ENCODE results near the gene DUOXA2. TPM values are rescaled to one million over a fixed set of nuclear protein-coding genes. Genes with fewer than 3 reads are reported as not detected.

DUOXA2 gene
- polyA plus RNA-seq, 1 donor from 2014 or later = not detected

GRCh38 chr15:45106002-45106790 is 7.9 kb upstream of the DUOXA2 start:
- no peaks in the 10 kb centered on the region for H3K4me1 Mint-ChIP-seq
- H3K27ac Mint-ChIP-seq = no peak overlapping the region
- peak overlapping the region in 1 of 4 donors; percentile 87 for H3K4me3 Mint-ChIP-seq
- H3K36me3 Mint-ChIP-seq = no peaks in the 10 kb centered on the region
- peaks cover 32% of the 10 kb centered on the region for H3K27me3 Mint-ChIP-seq
- H3K9me3 Mint-ChIP-seq = no peaks in the 10 kb centered on the region

DNA sequence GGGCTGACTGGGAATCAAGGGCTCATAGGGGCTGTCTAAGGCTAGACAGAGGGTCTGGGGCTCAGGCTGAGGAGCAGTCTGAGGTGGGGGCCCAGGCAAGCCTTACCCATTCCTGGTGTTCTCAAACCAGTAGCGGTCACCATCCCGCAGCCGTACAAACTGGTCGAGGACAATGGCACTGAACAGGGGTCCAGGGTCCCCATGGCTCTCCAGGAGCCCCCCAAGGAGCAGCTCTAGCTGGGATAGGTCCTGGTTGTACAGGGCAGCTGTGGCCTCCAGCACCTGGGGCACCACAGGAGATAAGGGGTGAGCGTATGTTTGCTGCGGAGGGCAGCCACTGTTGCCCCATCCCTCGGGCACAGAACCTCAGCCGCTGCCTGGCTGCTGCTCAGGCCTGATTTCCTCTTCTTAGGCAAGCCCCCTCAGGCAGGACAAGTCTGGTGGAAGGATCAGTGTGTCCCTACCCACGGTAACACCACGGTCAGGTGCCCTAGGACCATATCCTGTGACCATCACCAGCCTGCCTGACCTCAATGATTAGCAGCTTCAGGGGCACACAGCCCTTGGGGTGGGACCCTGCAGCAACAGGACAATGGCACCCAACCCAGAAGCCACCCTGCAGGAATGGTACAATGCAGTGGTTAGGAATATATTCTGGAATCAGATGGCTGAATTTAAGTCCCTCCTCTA is 6.0 kb upstream of the DUOXA2 start:
- Mint-ChIP-seq H3K4me3 (no peak overlapping the region), H3K4me1 (peaks cover 0 to 6% (median 5%) of the 10 kb centered on the region in 3 donors), H3K27me3 (peaks cover 35% of the 10 kb centered on the region)

DNA sequence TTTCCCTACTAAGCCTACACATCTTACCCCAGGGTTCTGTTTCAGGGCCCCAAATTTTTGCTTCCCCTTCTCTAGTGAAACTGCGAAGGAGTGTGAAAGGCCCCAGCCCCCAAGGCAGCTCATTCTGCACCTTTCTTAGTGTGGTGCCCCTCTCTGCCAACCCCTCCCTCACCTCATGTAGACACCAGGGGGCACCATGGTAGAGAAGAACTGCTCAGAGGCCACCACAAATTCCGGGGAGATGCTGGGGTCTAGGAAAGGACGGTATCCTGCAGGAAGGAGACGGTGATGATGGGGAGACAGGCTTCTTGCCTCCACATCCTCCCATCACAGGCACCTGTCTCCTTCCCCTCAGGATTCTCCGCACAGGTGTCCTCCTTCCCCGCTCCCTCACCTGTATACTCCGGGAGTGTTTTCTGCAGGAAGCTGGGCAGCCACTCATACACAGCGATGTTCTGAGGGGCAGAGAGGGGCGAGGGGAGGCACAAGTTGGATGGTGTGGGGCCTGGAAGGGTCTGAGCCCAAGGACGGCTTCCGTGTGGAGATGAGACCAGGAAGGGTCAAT is 3.8 kb upstream of the DUOXA2 start:
- Mint-ChIP-seq H3K4me3 (no peak overlapping the region), H3K27ac (no peak overlapping the region), H3K9me3 (no peaks in the 10 kb centered on the region)

More for the DNA sequence above, 6.0 kb upstream of the DUOXA2 start:
- peak overlapping the region in 1 of 3 donors; percentile 16 for H3K27ac Mint-ChIP-seq
- H3K36me3 Mint-ChIP-seq = no peaks in the 10 kb centered on the region
- no peaks in the 10 kb centered on the region for H3K9me3 Mint-ChIP-seq

DNA sequence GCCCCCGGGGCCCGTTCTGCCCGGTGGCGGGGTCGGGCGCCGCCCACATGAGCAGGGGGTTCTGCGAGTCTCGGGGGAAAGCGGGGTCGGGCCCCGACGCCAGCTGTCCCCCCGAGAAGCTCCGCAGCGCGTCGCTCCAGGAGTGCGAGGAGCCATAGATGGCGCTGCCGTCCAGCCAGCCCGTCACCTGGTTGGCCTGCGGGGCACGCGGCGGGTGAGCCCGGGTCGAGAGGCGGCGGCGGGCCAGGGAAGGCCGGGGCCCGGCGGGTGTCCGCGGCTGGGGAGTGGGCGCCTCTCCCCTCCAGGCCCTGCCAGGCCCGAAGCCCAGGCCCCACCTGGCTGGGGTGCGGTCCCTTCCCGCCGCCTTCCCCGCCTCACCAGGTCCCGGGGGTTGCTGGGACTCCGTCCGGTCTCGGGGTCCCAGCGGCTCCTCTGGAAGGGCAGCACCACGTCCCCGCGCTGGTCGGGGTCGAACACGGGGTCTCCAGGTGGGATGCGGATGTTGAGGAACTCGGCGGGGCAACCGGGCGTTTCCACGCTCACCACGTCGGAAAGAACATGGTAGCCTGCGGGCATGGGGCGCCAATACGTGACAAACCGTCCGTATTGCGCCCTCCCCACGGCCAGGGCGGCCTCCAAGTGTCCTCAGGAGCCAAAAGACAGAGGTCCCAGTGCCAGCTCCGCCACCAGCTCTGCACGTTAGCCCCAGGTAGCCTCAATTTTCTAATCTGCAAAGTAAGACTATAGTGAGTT is 2.6 kb upstream of the DUOXA2 start:
- Mint-ChIP-seq H3K9me3 (no peaks in the 10 kb centered on the region), H3K36me3 (no peaks in the 10 kb centered on the region), H3K27ac (peak overlapping the region in 1 of 3 donors; percentile 74), H3K27me3 (peaks cover 63% of the 10 kb centered on the region), H3K4me1 (peaks cover 13 to 26% (median 14%) of the 10 kb centered on the region in 3 donors), H3K4me3 (peak overlapping the region; percentile 30 to 91 (median 50))

More for the DNA sequence above, 3.8 kb upstream of the DUOXA2 start:
- no peaks in the 10 kb centered on the region for H3K36me3 Mint-ChIP-seq
- peaks cover 57% of the 10 kb centered on the region for H3K27me3 Mint-ChIP-seq
- H3K4me1 Mint-ChIP-seq = peaks cover 10 to 22% (median 12%) of the 10 kb centered on the region in 3 donors

- Mint-ChIP-seq H3K27ac (peak overlapping the region in 1 of 3 donors; percentile 74), H3K9me3 (no peaks in the 10 kb centered on the region)
These were observed 2.0 kb upstream of the DUOXA2 start for GRCh38 chr15:45112143-45112590.

DNA sequence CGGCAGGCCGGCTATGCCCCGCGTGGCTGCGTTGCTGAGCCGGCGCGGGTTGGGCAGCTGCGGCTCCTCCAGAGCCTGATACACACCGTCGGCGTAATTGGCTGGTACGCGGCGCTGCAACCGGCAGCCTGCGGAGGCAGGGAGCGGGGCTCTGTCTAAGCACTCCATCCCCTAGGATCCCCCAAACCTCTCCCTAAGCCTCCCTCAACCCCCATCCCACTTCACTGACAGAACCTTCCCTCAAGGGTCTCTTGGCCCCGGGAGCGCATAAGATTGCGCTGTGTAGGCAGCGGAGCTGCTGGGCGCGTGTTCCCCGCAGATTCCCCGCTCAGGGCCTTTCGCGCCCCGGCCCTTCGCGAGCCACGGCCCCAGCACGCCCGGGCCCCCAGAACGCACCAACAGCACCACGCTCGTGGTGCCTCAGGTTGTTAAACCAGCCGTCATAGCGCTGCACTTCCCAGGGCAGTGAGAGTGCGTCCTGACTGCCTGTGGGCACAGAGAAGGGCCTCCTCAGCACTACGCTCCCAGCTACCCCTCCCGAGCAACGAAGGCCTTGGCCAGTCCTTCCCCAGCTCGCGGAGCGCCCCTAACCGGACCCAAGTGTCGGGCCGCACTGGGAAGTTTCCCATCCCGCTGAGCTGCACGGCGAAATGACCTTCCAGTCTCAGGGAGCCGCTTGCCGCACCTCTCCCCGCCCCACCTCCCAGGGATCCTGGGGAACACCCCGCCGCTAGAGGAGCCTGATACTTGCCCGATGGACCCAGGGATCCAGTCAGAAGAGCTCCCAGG is 1.3 kb upstream of the DUOXA2 start:
- H3K36me3 Mint-ChIP-seq = no peaks in the 10 kb centered on the region
- peak overlapping the region; percentile 30 to 91 (median 60) for H3K4me3 Mint-ChIP-seq
- H3K4me1 Mint-ChIP-seq = peaks cover 15 to 33% (median 17%) of the 10 kb centered on the region in 3 donors
- H3K27me3 Mint-ChIP-seq = peaks cover 72% of the 10 kb centered on the region
- no peaks in the 10 kb centered on the region for H3K9me3 Mint-ChIP-seq
- H3K27ac Mint-ChIP-seq = no peak overlapping the region

More at GRCh38 chr15:45112143-45112590, 2.0 kb upstream of the DUOXA2 start:
- H3K27me3 Mint-ChIP-seq = peaks cover 66% of the 10 kb centered on the region
- peak overlapping the region; percentile 30 to 91 (median 58) for H3K4me3 Mint-ChIP-seq
- no peaks in the 10 kb centered on the region for H3K36me3 Mint-ChIP-seq
- peaks cover 13 to 29% (median 15%) of the 10 kb centered on the region in 3 donors for H3K4me1 Mint-ChIP-seq

DNA sequence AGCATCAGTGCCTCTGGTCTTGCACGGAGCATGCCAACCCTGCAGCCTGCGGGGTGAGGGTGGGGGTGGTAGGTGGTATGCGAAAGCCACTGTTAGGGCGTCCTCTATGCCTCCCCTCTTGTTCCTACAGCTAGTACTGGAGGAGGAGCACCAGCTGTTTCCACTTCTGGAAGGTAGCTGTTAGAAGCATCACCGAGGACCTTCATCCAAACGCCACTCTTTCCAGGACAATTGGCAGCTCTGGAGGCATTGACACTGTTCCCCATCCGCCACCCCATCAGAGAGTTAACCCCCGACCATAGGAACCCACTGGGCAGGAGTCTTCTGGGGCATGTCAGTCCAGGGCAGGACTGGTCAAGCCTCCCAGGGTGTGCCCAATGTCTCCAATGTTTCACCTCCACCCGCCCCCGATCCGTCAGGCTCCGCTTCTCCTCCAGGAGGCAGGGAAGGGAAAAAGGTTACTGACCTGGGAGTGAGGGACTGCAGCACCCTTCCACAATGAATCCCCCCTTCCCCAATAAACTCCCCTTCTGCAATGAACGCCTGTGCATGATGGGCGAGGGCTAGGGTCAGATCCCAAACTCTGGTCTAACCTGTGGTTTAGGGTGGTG is 641 bp upstream of the DUOXA2 start:
- H3K27me3 Mint-ChIP-seq = peaks cover 77% of the 10 kb centered on the region
- H3K4me3 Mint-ChIP-seq = peak overlapping the region; percentile 20 to 82 (median 74)
- no peaks in the 10 kb centered on the region for H3K36me3 Mint-ChIP-seq
- H3K9me3 Mint-ChIP-seq = no peaks in the 10 kb centered on the region
- peaks cover 20 to 35% (median 20%) of the 10 kb centered on the region in 3 donors for H3K4me1 Mint-ChIP-seq
- H3K27ac Mint-ChIP-seq = peak overlapping the region in 1 of 3 donors; percentile 36

DNA sequence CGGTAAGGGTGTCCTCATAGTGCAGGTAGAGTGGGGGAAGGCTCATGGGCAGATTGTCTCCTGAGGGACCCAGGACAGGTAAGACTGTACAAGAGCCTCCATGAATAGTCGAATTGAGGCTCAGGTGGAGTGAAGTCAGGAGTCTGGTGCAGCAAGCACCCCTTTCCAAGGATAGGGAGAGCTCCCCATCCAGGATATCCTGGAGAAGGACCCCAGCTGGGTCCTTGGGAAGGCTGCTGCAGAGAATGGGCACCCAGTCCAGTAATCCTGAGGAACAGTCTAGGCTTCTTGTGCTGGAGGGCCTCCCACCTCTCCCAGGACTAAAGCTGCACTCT is 592 bp downstream of the DUOXA2 start:
- peak overlapping the region; percentile 60 to 82 (median 74) for H3K4me3 Mint-ChIP-seq
- peaks cover 68% of the 10 kb centered on the region for H3K27me3 Mint-ChIP-seq
- H3K27ac Mint-ChIP-seq = no peak overlapping the region
- H3K36me3 Mint-ChIP-seq = no peaks in the 10 kb centered on the region
- H3K4me1 Mint-ChIP-seq = peaks cover 20 to 35% (median 20%) of the 10 kb centered on the region in 3 donors
- H3K9me3 Mint-ChIP-seq = no peaks in the 10 kb centered on the region

DNA sequence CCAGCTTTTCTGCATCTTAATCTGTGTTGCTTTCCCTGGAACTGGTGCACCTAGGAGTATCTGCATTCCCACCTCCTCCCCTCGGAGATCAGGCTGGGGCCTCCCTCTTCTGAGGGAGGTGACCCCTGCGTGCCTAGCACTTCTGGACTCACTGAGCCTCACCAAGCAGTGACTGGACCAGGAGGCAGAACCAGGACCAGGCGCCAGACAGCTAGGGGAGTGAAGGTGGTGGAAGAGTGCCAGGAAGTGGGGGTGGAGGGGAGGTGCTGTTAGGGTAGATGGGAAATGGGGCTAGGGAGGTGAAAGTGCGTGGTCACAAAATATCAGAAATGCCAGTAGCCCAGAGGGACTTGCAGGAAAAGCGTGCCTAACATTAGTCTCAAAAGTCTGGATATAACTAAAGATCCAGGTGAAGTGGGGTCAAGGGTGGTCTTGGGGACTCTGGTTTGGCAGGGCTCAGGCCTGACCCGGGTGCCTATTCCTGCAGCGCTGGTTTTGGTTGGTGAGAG is 1.2 kb downstream of the DUOXA2 start:
- H3K27me3 Mint-ChIP-seq = peaks cover 63% of the 10 kb centered on the region
- no peaks in the 10 kb centered on the region for H3K36me3 Mint-ChIP-seq
- H3K4me3 Mint-ChIP-seq = peak overlapping the region in 2 of 4 donors; percentile 27 to 57
- H3K4me1 Mint-ChIP-seq = peaks cover 20 to 35% (median 20%) of the 10 kb centered on the region in 3 donors
- no peak overlapping the region for H3K27ac Mint-ChIP-seq
- no peaks in the 10 kb centered on the region for H3K9me3 Mint-ChIP-seq

- no peaks in the 10 kb centered on the region for H3K9me3 Mint-ChIP-seq
- H3K27me3 Mint-ChIP-seq = peaks cover 65% of the 10 kb centered on the region
- H3K36me3 Mint-ChIP-seq = no peaks in the 10 kb centered on the region
- H3K4me1 Mint-ChIP-seq = peaks cover 20 to 35% (median 24%) of the 10 kb centered on the region in 3 donors
- H3K27ac Mint-ChIP-seq = no peak overlapping the region
- H3K4me3 Mint-ChIP-seq = peak overlapping the region in 3 of 4 donors; percentile 52 to 84 (median 52)
These were observed 1.9 kb downstream of the DUOXA2 start for GRCh38 chr15:45116006-45116481.

- Mint-ChIP-seq H3K9me3 (no peaks in the 10 kb centered on the region), H3K36me3 (no peaks in the 10 kb centered on the region), H3K4me3 (peak overlapping the region; percentile 52 to 84 (median 76)), H3K4me1 (peaks cover 20 to 35% (median 24%) of the 10 kb centered on the region in 3 donors), H3K27me3 (peaks cover 65% of the 10 kb centered on the region), H3K27ac (no peak overlapping the region)
These were observed 2.6 kb downstream of the DUOXA2 start for GRCh38 chr15:45116482-45117307.

DNA sequence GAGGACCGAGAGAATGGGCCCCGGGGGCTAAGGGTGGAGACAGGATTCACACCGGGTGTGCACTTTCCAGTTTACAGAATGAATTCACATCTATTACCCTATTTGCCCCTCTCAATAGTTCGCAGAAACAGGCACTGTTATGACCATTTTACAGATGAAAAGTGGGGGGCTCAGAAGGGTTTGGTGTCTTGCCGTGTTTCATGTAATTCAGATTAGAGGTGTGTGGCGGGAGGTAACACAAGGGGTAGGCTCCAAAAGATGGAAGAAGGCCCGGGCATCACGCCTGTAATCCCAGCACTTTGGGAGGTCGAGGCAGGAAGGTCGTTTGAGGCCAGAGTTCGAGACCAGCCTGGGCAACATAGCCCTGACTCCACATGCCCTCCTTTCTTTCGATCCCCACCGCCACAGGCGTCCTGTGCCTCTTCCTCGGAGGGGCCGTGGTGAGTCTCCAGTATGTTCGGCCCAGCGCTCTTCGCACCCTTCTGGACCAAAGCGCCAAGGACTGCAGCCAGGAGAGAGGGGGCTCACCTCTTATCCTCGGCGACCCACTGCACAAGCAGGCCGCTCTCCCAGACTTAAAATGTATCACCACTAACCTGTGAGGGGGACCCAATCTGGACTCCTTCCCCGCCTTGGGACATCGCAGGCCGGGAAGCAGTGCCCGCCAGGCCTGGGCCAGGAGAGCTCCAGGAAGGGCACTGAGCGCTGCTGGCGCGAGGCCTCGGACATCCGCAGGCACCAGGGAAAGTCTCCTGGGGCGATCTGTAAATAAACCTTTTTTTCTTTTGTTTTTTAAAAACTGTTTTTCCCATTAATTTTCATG is 3.4 kb downstream of the DUOXA2 start:
- Mint-ChIP-seq H3K9me3 (no peaks in the 10 kb centered on the region), H3K36me3 (no peaks in the 10 kb centered on the region), H3K27me3 (peaks cover 62% of the 10 kb centered on the region), H3K27ac (peak overlapping the region in 2 of 3 donors; percentile 9 to 24), H3K4me3 (peak overlapping the region; percentile 26 to 85 (median 77)), H3K4me1 (peaks cover 19 to 29% (median 20%) of the 10 kb centered on the region in 3 donors)
